NOMO-1 treated with dmso at 0.1 percent for 144 hours (cell line): ENCODE results near the gene SH3YL1.

Source experiments
- DNase-seq: peaks from one replicate; lab custom pipeline; 2025; ENCODE audit not compliant: unreplicated experiment; lab: John Stamatoyannopoulos, UW

SH3YL1 gene, protein sequence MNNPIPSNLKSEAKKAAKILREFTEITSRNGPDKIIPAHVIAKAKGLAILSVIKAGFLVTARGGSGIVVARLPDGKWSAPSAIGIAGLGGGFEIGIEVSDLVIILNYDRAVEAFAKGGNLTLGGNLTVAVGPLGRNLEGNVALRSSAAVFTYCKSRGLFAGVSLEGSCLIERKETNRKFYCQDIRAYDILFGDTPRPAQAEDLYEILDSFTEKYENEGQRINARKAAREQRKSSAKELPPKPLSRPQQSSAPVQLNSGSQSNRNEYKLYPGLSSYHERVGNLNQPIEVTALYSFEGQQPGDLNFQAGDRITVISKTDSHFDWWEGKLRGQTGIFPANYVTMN

DNA sequence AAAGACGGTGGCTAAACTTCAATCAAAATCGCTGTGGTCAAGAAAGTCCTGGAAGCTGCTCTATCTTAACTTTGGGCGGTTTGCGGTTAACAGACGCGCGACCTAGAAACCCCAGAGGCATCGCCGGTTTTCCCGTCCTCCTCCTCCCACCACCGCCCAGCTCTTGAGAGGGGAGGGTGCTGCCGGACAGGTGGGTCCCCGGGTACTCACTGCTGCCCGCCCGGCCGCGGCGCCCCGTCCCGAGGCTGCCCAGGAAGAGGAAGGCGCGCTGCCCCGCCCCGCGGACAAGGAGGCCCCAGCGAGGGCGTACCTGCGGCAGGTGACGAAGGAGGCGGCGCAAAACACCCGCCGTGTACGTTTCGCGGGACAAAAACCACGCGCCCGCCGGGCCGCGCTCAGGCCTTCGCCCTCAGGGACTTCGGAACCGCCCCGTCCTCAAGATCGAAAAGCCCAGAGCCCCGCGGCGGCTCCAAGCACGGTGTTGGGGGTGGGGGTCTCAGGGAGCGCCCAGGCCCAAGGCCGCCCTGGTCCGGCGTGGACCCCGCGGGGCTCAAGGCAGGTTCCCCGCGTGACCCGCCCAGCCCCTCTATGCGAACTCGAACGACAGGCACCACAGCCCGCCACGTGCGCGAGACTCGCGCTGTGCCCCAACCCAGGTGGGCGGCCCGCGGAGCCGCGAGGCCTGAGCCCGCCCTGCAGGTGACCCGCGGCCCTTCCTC lies at the start of gene SH3YL1:
Gene SH3YL1 (minus strand): TSS at position 259 of the 719 bp plus-strand sequence. CDS start 48 bp downstream, at position 211.
- no peak for DNase-seq

GRCh38 chr2:310994-311393 lies 47.2 kb upstream of the SH3YL1 start:
- no peak for DNase-seq

- no peak for DNase-seq
Observed at GRCh38 chr2:309954-310510, 46.2 kb upstream of the SH3YL1 start.

DNA sequence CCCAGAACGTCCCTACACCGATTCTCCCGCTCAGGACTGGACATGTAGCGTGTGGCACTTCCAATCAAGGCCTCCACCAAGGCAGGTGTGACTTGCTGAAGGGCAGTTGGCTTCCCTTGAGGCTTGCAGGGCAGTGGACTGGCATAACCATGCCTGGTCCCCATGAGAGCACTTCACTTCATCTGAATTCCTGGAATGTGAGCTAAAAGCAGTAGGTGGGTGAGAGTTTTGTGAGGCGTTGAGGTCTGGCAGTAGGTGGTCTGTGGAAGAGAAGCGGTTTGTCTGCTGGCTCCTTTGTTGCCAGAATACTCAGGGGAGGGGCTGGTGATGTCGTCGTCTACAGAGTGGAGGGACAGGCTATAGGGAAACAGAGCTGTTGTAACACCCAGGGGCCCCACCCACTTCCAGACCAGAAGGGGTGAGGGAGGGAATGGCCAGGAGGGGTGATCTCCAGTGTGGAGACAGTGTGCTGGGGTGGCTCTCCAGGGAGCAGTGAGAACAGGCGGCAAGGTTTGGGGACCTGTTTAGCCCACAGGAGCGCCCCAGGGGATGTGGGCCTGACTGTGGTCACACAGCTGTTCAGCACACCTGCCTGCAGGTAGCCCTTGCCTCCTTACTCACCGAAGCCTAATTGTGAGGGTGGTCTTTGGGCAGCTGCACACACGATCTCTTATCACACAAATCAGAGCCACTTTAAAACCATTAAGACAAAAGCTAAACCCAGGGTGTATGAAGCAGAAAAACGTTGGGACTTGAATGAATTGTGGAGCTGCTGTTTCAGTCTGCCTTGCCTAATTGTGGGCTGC lies 45.5 kb upstream of the SH3YL1 start:
- no peak for DNase-seq

- DNase-seq, result no peak
Observed at GRCh38 chr2:305366-305765, 41.5 kb upstream of the SH3YL1 start.

DNA sequence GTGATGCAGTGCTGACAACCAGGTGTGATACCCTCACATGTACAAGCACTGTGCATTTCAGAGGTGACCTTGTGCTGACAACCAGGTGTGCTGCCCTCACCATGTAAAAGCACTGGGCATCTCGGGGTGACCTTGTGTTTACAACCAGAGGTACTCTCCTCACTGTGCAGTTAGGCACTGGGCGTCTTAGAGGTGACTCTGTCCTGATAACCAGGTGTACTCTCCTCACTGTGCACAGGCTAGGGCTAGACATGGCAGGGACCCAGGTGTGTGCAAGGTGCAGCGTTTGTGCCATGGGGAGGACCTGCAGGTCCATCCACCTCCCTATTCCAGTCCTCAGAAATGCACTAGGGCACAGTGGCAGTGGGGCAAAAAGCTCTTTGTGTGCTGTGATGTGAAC lies 32.5 kb upstream of the SH3YL1 start:
- DNase-seq, result no peak

DNA sequence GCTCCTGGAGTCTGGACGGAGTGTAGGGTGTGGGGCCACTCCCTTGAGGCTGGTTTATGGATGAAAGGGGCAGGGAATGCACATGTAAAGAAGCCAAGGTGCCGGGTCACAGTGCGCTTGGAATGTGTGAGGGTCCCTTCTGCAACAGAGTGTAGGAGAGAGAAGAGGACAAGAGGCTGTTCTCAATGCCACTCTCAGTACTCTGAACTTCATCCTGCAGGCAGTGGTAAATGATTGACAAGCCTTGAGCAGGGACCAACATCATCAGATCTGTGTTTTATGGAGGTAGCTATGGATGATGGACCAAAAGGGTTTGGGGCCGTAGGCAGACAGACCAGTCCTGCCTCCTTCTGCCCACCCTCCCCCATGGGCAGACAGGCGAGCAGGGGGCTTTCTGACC lies 31.3 kb upstream of the SH3YL1 start:
- DNase-seq, result no peak

DNA sequence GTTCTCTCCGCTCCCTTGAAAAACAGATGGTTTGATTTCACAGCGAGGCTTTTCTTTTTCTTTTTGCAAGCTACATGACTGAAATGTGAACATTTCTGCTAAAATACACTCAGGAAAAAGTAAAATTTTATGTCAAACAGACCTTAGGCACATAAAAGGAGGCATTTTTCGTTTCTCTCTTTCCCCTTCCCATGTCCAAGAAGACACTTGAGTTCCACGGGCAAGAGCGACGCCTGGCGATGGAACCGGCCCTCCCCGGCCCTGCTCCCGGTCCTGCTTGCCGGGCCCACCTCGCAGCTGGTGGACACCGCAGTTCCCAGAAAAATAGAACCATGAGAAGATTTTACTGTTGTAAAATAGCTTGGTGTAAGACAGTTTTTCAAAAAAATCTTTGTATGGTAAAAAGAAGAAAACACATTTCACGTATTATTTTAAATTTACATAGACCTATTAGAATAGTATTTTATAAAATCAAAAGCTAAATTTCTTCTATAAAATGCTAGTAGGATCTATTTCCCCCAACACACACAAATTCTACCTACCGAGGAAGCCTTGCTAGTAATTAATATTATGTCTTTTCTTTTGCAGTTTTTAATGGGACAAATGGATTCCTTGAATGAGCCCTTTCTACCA lies 26.4 kb upstream of the SH3YL1 start:
- DNase-seq, result peak; percentile 9

DNA sequence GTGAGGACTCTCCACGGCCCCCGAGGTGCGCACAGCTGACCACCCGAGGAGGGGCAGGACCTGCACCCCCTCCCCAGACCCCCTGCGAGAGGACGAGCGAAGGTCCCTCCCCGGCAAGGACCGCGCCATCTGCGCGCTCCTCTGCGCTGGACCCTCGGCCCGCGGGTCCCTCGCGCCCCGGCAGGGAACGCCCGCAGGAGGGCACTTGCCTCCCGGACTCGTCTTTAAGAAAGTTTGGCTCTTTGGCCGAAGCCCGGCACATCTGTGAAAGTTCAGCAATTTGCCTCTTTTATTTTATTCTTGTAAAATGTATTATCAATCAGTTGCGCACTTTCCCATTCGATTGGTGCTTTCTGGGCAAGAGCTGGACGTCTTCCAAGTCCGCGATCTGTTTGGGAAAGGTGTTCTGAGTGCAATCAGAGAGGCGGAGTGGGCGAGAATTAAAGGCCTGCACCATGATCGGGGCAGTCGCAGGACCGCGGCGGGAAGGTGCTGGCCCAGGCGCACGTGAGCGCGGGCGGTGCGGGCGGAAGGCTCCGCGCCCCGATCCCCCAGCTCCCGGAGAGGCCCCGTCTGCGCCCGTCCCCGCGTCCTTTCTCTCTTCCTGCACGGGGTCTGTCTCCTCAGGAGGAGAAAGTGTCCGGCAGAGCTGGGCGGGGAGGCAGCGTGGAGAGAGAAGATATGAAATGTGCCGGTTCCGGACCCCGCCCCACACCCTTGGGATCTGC lies 25.7 kb upstream of the SH3YL1 start:
- DNase-seq, result no peak

- DNase-seq, result no peak
Observed at GRCh38 chr2:288758-289361, 25.0 kb upstream of the SH3YL1 start.

GRCh38 chr2:287911-288757 lies 24.3 kb upstream of the SH3YL1 start, which contains the start of gene ALKAL2:
TSS of gene ALKAL2 (minus strand) at chr2:288091. CDS start at chr2:287835, 256 bp downstream.
- no peak for DNase-seq

GRCh38 chr2:287471-287885 lies 23.6 kb upstream of the SH3YL1 start:
- no peak for DNase-seq

DNA sequence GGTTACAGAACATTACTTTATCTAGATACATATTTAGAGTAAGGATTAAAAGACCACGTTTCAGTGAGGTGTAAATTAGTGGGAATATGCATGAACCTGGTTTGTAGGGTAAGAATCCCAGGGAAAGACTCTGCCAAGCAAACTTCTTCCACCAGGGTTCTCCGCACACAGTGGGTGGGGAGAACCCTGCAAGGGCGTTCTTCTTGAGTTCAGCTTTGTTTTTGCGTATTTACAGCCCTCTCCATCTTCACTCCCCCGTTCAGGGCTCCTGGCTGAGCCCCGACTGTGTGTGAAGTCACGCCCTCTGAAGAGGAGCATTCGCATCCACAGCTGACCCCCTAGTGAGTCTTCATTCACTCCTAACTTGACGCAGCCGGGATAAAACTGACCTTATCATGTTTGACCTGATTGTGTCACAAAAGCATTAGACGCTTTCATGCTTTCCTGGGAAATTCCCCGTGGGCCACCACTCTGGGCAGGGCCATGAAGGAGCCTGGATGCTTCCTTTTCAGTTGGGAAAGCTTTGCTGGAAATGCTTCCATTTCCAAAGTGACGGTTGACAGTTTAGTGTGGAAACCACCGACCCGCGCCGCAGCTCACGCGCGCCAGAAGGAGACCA lies 23.1 kb upstream of the SH3YL1 start:
- DNase-seq, result no peak

GRCh38 chr2:286035-286434 lies 22.2 kb upstream of the SH3YL1 start:
- no peak for DNase-seq

DNA sequence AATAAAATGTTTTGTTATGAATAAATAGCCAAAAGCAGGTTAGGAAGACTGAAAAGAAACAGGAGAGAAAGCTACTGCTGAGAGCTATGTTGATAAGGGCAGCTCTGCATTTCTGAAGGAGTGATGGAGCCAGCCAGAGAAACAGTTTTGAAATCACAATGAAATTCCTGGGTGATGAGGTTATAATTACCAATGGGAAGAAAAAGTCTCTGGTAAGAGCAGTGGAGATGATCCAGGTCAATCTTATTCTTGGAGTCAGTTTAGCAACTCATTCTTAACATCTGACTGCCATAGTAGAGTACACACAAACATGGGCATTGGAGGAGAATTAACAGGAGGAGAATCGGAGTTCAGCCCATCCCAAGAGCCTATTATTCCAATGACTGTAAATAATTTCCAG lies 21.7 kb upstream of the SH3YL1 start:
- DNase-seq, result no peak

GRCh38 chr2:284896-285492 lies 21.2 kb upstream of the SH3YL1 start:
- no peak for DNase-seq

- no peak for DNase-seq
Observed at GRCh38 chr2:283996-284794, 20.4 kb upstream of the SH3YL1 start.
